Measurements from ENCODE around the gene MOV10. TPM values are rescaled to one million over a fixed set of nuclear protein-coding genes. Genes with fewer than 3 reads are reported as not detected.
A peak's percentile ranks its signal among the peaks of the same experiment; 100 is the strongest.

The MOV10 gene
- total RNA-seq, 1 donor from 2014 or later, result 74.9 TPM

DNA sequence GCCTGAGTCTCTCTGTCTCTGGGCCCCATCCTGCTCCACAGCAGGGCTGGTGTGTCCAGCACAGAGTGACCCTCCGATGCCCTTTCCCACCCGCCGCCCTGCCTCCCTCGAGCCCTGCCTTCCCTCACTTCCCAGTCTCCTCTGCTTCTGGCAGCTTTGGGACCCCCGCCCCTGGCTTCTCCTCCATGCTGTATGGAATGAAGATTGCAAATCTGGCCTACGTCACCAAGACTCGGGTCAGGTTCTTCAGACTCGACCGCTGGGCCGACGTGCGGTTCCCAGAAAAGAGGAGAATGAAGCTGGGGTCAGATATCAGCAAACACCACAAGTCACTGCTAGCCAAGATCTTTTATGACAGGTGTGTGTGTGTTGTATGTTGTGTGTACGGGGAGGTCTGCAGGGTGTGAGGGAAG, 14.3 kb downstream of the MOV10 start:
- Mint-ChIP-seq H3K27ac (ENCODE audit: unreplicated experiment) (peak overlapping the region; percentile 93), H3K36me3 (ENCODE audit: low read depth) (peaks cover 5% of the 10 kb centered on the region), H3K4me3 (no peak overlapping the region), H3K9me3 (no peaks in the 10 kb centered on the region), H3K4me1 (peaks cover 13% of the 10 kb centered on the region), H3K27me3 (ENCODE audit: low read depth) (no peaks in the 10 kb centered on the region)
- TF ChIP-seq CTCF (conservative IDR thresholded peaks at IDR 0.05), result no peak
- no peak for DNase-seq (ENCODE audit: low read depth, low spot score)

DNA sequence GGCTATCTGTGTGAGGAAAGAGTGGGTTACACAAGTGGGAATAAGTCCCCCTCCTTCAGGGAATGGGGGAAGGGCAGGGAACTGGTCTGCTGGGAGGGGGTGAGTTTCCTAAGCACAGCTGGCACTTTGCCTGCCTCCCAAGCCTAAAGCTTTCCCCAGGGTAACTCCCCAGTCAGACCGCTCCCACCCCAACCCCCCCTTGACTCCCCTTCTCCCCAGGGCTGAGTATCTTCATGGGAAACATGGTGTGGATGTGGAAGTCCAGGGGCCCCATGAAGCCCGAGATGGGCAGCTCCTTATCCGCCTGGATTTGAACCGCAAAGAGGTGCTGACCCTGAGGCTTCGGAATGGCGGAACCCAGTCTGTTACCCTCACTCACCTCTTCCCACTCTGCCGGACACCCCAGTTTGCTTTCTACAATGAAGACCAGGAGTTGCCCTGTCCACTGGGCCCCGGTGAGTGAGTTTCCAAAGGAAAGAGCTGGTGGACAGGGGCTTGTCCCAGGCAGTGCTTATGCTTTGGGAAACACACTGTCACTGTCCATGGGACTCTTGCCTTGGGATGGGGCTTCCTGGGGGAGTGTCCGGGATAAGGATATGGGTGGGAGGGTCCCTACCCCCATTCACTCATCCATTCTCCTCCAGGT, 14.9 kb downstream of the MOV10 start:
- no peak overlapping the region for H3K4me3 Mint-ChIP-seq
- no peak for DNase-seq (ENCODE audit: low read depth, low spot score)
- TF ChIP-seq CTCF (conservative IDR thresholded peaks at IDR 0.05), result no peak
- no peak overlapping the region for H3K27ac Mint-ChIP-seq (ENCODE audit: unreplicated experiment)
- no peaks in the 10 kb centered on the region for H3K9me3 Mint-ChIP-seq
- H3K4me1 Mint-ChIP-seq, result peaks cover 13% of the 10 kb centered on the region
- no peaks in the 10 kb centered on the region for H3K27me3 Mint-ChIP-seq (ENCODE audit: low read depth)
- peaks cover 5% of the 10 kb centered on the region for H3K36me3 Mint-ChIP-seq (ENCODE audit: low read depth)

DNA sequence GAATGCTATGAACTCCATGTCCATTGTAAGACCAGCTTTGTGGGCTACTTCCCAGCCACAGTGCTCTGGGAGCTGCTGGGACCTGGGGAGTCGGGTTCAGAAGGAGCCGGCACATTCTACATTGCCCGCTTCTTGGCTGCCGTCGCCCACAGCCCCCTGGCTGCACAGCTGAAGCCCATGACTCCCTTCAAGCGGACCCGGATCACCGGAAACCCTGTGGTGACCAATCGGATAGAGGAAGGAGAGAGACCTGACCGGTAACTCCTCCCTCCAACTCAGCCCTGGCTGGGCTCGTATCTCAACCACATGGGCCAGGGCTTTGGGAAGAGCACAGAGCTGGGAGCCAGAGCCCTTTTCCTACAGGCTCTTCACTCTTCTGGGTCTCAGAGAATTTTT, 15.4 kb downstream of the MOV10 start:
- DNase-seq (ENCODE audit: low read depth, low spot score), result no peak
- TF ChIP-seq CTCF (conservative IDR thresholded peaks at IDR 0.05), result no peak
- Mint-ChIP-seq H3K36me3 (ENCODE audit: low read depth) (peaks cover 5% of the 10 kb centered on the region), H3K4me1 (peaks cover 13% of the 10 kb centered on the region), H3K27me3 (ENCODE audit: low read depth) (no peaks in the 10 kb centered on the region), H3K9me3 (no peaks in the 10 kb centered on the region), H3K4me3 (no peak overlapping the region), H3K27ac (ENCODE audit: unreplicated experiment) (no peak overlapping the region)

- Mint-ChIP-seq H3K27me3 (ENCODE audit: low read depth) (no peaks in the 10 kb centered on the region), H3K4me3 (no peak overlapping the region), H3K9me3 (no peaks in the 10 kb centered on the region), H3K27ac (ENCODE audit: unreplicated experiment) (no peak overlapping the region), H3K4me1 (peaks cover 13% of the 10 kb centered on the region), H3K36me3 (ENCODE audit: low read depth) (peaks cover 5% of the 10 kb centered on the region)
- DNase-seq (ENCODE audit: low read depth, low spot score), result no peak
- TF ChIP-seq CTCF (conservative IDR thresholded peaks at IDR 0.05), result no peak
Observed at GRCh38 chr1:112692681-112693080, 18.2 kb downstream of the MOV10 start.

DNA sequence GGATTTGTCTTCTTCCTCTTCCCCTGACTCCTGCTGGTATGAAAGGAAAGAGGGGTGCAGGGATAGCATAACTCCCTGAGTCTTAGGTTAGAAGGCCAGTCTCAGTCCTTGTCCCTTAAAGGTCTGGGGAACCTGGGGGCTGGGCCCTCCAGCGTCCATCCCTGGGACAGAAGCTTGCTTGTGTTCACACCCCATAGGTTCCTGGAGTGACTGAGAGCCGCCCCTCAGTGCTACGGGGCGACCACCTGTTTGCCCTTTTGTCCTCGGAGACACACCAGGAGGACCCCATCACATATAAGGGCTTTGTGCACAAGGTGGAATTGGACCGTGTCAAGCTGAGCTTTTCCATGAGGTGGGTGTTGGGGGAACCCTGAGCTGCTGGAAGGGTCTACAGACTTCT, 19.4 kb downstream of the MOV10 start:
- Mint-ChIP-seq H3K36me3 (ENCODE audit: low read depth) (peaks cover 5% of the 10 kb centered on the region), H3K27me3 (ENCODE audit: low read depth) (no peaks in the 10 kb centered on the region), H3K27ac (ENCODE audit: unreplicated experiment) (no peak overlapping the region), H3K4me3 (no peak overlapping the region), H3K4me1 (peaks cover 2% of the 10 kb centered on the region), H3K9me3 (no peaks in the 10 kb centered on the region)
- no peak for TF ChIP-seq CTCF (conservative IDR thresholded peaks at IDR 0.05)
- no peak for DNase-seq (ENCODE audit: low read depth, low spot score)

Data from neural crest cell (in vitro differentiated cells).